Karpas-422 (cell line): ENCODE measurements around the gene SEMA5A. TPM values are rescaled to one million over a fixed set of nuclear protein-coding genes. Genes with fewer than 3 reads are reported as not detected.

ENCODE experiments used
- DNase-seq: peaks from one replicate; pipeline ENCODE4 v3.0.0-alpha.2; 2015
- H2AFZ ChIP-seq: fragments of 200-600 bp; sonication (generic); 2 replicates; pipeline ENCODE4 v1.6.1; 2014; ENCODE audit warnings: antibody characterized with exemption, low read length, mixed read lengths
- H3K27ac ChIP-seq: fragments of 200-600 bp; sonication (generic); 2 replicates; pipeline ENCODE4 v1.5.1; 2014; ENCODE audit warnings: mild to moderate bottlenecking, low read length, moderate library complexity
- H3K27me3 ChIP-seq: fragments of 200-600 bp; sonication (generic); 2 replicates; pipeline ENCODE4 v1.6.1; 2014; ENCODE audit warnings: low read length, mixed read lengths
- H3K36me3 ChIP-seq: fragments of 200-600 bp; sonication (generic); 2 replicates; pipeline ENCODE4 v1.6.1; 2014; ENCODE audit warnings: low read length, mixed read lengths; ENCODE audit not compliant: insufficient read depth
- H3K4me1 ChIP-seq: fragments of 200-600 bp; sonication (generic); 2 replicates; pipeline ENCODE4 v1.6.1; 2014; ENCODE audit warnings: mild to moderate bottlenecking, low read length, mixed read lengths
- H3K4me2 ChIP-seq: fragments of 200-600 bp; sonication (generic); 2 replicates; pipeline ENCODE4 v1.6.1; 2014; ENCODE audit warnings: low read length, low read depth, mild to moderate bottlenecking; ENCODE audit not compliant: poor library complexity, severe bottlenecking
- H3K4me3 ChIP-seq: fragments of 200-600 bp; sonication (generic); 2 replicates; pipeline ENCODE4 v1.5.1; 2014; ENCODE audit warnings: mild to moderate bottlenecking, antibody characterized with exemption, low read length, mixed read lengths
- H3K79me2 ChIP-seq: fragments of 200-600 bp; sonication (generic); 2 replicates; pipeline ENCODE4 v1.6.1; 2014; ENCODE audit warnings: mild to moderate bottlenecking, low read length, mixed read lengths
- H3K9ac ChIP-seq: fragments of 200-600 bp; sonication (generic); 2 replicates; pipeline ENCODE4 v1.6.0; 2014; ENCODE audit warnings: low read length
- H3K9me2 ChIP-seq: fragments of 200-600 bp; sonication (generic), shearing (Covaris generic); replicated peaks from 2 replicates; pipeline ENCODE4 v1.6.0; 2014; ENCODE audit warnings: mild to moderate bottlenecking, low read length, moderate library complexity; ENCODE audit not compliant: insufficient read depth
- H3K9me3 ChIP-seq: fragments of 300-700, 200-600 bp; sonication (generic); 2 replicates; pipeline ENCODE4 v1.6.1; 2014; ENCODE audit warnings: low read length, mixed read lengths
- H4K20me1 ChIP-seq: fragments of 200-600 bp; sonication (generic); 2 replicates; pipeline ENCODE4 v1.6.1; 2014; ENCODE audit warnings: mild to moderate bottlenecking, antibody characterized with exemption, low read length, low read depth; ENCODE audit not compliant: insufficient read depth
- total RNA-seq: library from RNA; depleted of rRNA; stranded (reverse); fragments of >200 nt; shearing (Covaris generic); gene quantifications from 2 replicates; pipeline ENCODE4 v1.2.3, GENCODE V29; 2014; ENCODE audit warnings: low replicate concordance

Gene SEMA5A
- total RNA-seq, 1 experiment from 2014 or later = not detected

DNA sequence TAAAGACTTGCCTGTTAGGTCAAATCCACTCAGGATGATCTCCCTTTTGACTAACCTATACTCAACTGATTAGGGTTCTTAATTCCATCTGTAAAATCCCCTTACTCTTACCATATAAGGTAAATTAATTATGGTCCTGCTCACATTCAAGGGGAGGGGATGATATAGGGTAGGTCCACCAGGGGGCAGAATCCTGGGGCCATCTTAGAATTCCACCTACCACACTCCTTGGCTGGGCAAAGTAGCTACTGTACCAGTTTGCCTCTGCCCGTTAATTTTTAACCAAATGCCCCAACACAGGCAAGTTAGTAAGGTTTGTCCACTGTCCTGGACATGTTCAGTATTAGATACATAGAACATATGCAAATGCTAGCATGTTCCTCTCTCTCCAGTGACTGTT lies 262.4 kb downstream of the SEMA5A start:
- Histone ChIP-seq H2AFZ (no peak overlapping the region), H3K4me2 (no peak overlapping the region), H3K4me3 (no peak overlapping the region), H3K9me3 (peaks cover 6% of the 10 kb centered on the region), H3K9ac (no peak overlapping the region), H4K20me1 (no peaks in the 10 kb centered on the region), H3K27me3 (no peaks in the 10 kb centered on the region), H3K36me3 (no peaks in the 10 kb centered on the region), H3K9me2 (no peaks in the 10 kb centered on the region), H3K79me2 (no peaks in the 10 kb centered on the region), H3K27ac (no peak overlapping the region), H3K4me1 (no peaks in the 10 kb centered on the region)
- DNase-seq = no peak

- Histone ChIP-seq H4K20me1 (no peaks in the 10 kb centered on the region), H3K79me2 (no peaks in the 10 kb centered on the region), H2AFZ (no peak overlapping the region), H3K36me3 (no peaks in the 10 kb centered on the region), H3K9ac (no peak overlapping the region), H3K9me2 (no peaks in the 10 kb centered on the region), H3K27me3 (no peaks in the 10 kb centered on the region), H3K4me3 (no peak overlapping the region), H3K4me1 (no peaks in the 10 kb centered on the region), H3K27ac (no peak overlapping the region), H3K9me3 (peaks cover 6% of the 10 kb centered on the region), H3K4me2 (no peak overlapping the region)
- DNase-seq = no peak
Measured at GRCh38 chr5:9283021-9283420, 262.9 kb downstream of the SEMA5A start.

DNA sequence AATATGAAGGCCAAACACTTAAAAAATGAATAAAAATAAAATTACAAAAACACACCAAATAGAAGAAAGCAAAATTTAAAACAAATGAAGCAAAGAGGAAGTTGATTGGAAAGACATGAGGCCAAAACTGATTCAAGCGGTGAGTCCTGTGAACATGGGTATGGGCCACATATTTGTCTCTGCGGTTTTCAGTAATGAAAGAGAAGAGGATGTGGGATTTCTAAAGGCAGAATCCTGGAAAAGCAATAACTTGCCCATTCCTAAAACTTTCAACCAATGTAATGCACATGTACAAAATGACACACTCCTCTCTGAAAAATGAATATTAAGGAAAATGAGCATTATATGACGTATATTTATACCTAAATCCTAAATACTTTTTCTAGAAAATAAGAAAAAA lies 263.7 kb downstream of the SEMA5A start:
- H3K36me3 ChIP-seq = no peaks in the 10 kb centered on the region
- H3K27ac ChIP-seq = no peak overlapping the region
- no peaks in the 10 kb centered on the region for H4K20me1 ChIP-seq

DNA sequence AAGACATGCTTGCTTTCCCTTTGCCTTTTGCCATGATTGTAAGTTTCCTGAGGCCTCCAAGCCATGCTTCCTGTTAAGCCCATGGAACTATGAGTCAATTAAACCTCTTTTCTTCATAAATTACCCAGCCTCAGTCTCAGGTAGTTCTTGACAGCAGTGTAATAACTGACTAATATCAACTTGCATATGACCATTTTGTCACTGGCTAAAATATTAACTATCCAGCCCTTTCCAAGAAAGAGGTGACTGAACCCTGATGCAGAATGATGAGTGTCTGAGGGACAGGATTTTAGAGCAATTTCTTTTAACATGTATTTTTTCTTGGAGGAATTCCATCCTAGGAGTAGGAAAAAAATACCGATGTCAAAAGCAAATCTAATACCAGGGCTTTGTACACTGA lies 266.1 kb downstream of the SEMA5A start:
- no peak overlapping the region for H3K4me2 ChIP-seq
- H3K36me3 ChIP-seq = no peaks in the 10 kb centered on the region
- no peaks in the 10 kb centered on the region for H3K4me1 ChIP-seq
- H4K20me1 ChIP-seq = no peaks in the 10 kb centered on the region
- no peaks in the 10 kb centered on the region for H3K79me2 ChIP-seq
- H3K27ac ChIP-seq = no peak overlapping the region
- DNase-seq = no peak
- H3K9me3 ChIP-seq = peaks cover 6% of the 10 kb centered on the region
- H3K27me3 ChIP-seq = no peaks in the 10 kb centered on the region
- no peak overlapping the region for H3K9ac ChIP-seq
- H3K4me3 ChIP-seq = no peak overlapping the region
- no peaks in the 10 kb centered on the region for H3K9me2 ChIP-seq
- no peak overlapping the region for H2AFZ ChIP-seq

More for the DNA sequence above, 263.7 kb downstream of the SEMA5A start:
- Histone ChIP-seq H3K4me1 (no peaks in the 10 kb centered on the region), H3K9me3 (peaks cover 6% of the 10 kb centered on the region), H3K4me3 (no peak overlapping the region), H3K4me2 (no peak overlapping the region), H3K9ac (no peak overlapping the region), H2AFZ (no peak overlapping the region), H3K27me3 (no peaks in the 10 kb centered on the region), H3K79me2 (no peaks in the 10 kb centered on the region), H3K9me2 (no peaks in the 10 kb centered on the region)
- DNase-seq = no peak

GRCh38 chr5:9278921-9279603 lies 266.8 kb downstream of the SEMA5A start:
- Histone ChIP-seq H3K27me3 (no peaks in the 10 kb centered on the region), H3K27ac (no peak overlapping the region), H3K4me2 (no peak overlapping the region), H3K9me2 (no peaks in the 10 kb centered on the region), H3K9ac (no peak overlapping the region), H3K9me3 (peaks cover 6% of the 10 kb centered on the region), H2AFZ (no peak overlapping the region), H3K36me3 (no peaks in the 10 kb centered on the region), H3K4me3 (no peak overlapping the region), H3K4me1 (no peaks in the 10 kb centered on the region), H3K79me2 (no peaks in the 10 kb centered on the region), H4K20me1 (no peaks in the 10 kb centered on the region)
- no peak for DNase-seq

DNA sequence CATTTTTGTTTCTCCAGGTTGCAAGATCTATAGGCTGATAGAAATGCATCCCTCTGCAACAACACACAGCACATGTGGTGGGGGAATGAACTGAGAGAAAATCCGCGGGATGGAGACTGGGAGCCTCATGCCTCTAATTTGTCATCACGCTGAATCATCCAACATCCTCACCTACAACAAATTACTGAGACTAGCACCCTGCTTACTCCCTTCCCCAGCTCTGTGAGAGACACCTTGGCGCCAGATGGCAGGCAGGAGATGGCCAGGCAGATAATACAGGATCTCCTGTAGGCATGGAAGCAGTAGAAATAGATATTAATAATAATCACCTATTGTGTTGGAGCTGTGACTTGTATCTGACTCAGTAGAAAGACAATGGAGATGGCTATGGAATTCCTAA lies 276.9 kb downstream of the SEMA5A start:
- Histone ChIP-seq H3K4me2 (no peak overlapping the region), H3K79me2 (no peaks in the 10 kb centered on the region), H3K36me3 (no peaks in the 10 kb centered on the region), H3K9ac (no peak overlapping the region), H3K27ac (no peak overlapping the region), H4K20me1 (no peaks in the 10 kb centered on the region), H2AFZ (no peak overlapping the region), H3K9me2 (no peaks in the 10 kb centered on the region), H3K4me1 (no peaks in the 10 kb centered on the region), H3K9me3 (no peaks in the 10 kb centered on the region), H3K4me3 (no peak overlapping the region), H3K27me3 (no peaks in the 10 kb centered on the region)
- no peak for DNase-seq

DNA sequence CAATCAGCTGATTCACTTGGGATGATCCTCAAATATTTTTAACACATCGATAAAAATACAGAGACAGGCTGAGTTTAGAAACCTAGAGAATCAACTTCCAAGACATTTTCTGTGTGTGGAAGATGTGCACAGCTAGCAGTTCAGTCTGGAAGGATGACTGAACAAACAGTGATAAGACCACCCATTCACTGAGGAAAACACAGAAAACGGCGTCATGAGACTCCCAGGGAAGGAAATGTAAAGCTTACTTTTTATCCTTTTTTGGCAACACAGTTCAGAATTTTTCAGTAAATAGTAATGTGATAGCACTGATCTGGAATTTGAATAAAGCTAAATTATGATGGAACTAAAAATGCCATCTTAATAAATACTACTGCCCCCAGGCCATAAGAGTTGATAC lies 277.6 kb downstream of the SEMA5A start:
- Histone ChIP-seq H3K27me3 (no peaks in the 10 kb centered on the region), H3K27ac (no peak overlapping the region), H3K4me1 (no peaks in the 10 kb centered on the region), H3K9me3 (no peaks in the 10 kb centered on the region), H2AFZ (no peak overlapping the region), H3K4me3 (no peak overlapping the region), H3K9me2 (no peaks in the 10 kb centered on the region), H4K20me1 (no peaks in the 10 kb centered on the region), H3K36me3 (no peaks in the 10 kb centered on the region), H3K9ac (no peak overlapping the region), H3K79me2 (no peaks in the 10 kb centered on the region), H3K4me2 (no peak overlapping the region)
- no peak for DNase-seq

GRCh38 chr5:9265441-9266287 lies 280.2 kb downstream of the SEMA5A start:
- Histone ChIP-seq H3K9me3 (no peaks in the 10 kb centered on the region), H3K79me2 (no peaks in the 10 kb centered on the region), H3K36me3 (no peaks in the 10 kb centered on the region), H3K4me1 (no peaks in the 10 kb centered on the region), H4K20me1 (no peaks in the 10 kb centered on the region), H3K9me2 (no peaks in the 10 kb centered on the region), H3K4me2 (no peak overlapping the region), H3K4me3 (no peak overlapping the region), H3K27me3 (no peaks in the 10 kb centered on the region), H2AFZ (no peak overlapping the region), H3K9ac (no peak overlapping the region), H3K27ac (no peak overlapping the region)
- no peak for DNase-seq
